HepG2 (cell line): ENCODE results near the gene PREP. TPM values are rescaled to one million over a fixed set of nuclear protein-coding genes. Genes with fewer than 3 reads are reported as not detected.

Experiments used
- BRCA1 ChIP-seq: sonication (generic); formaldehyde crosslinking; IDR thresholded peaks from 2 replicates; pipeline ENCODE4 v1.4.0; 2020; ENCODE audit warnings: missing genetic modification reagents
- CHD2 ChIP-seq: IDR thresholded peaks from 2 replicates; pipeline ENCODE4 v1.6.1; 2011; ENCODE audit warnings: low read depth, low read length, improper control_type of control experiment
- FOXO1 ChIP-seq: sonication (generic); formaldehyde crosslinking; IDR thresholded peaks from 2 replicates; pipeline ENCODE4 v1.4.0; 2020; ENCODE audit warnings: missing genetic modification reagents
- FUBP1 ChIP-seq: sonication (generic); formaldehyde crosslinking; IDR thresholded peaks from 2 replicates; pipeline ENCODE4 v1.5.1; 2020; ENCODE audit warnings: missing genetic modification reagents, mild to moderate bottlenecking, borderline replicate concordance
- HNRNPL ChIP-seq: fragments of 200-400 bp; formaldehyde crosslinking; IDR thresholded peaks from 2 replicates; pipeline ENCODE4 v1.6.1; 2017; ENCODE audit warnings: mild to moderate bottlenecking, low read depth, low read length
- PHF5A ChIP-seq: IDR thresholded peaks from one replicate; pipeline ENCODE4 v1.6.1; 2018; ENCODE audit warnings: low read depth, missing genetic modification reagents; ENCODE audit not compliant: unreplicated experiment
- PHF8 ChIP-seq: sonication (generic); formaldehyde crosslinking; IDR thresholded peaks from 2 replicates; pipeline ENCODE4 v1.5.0; 2020; ENCODE audit warnings: missing genetic modification reagents
- RAD21 ChIP-seq: fragments of 450-650 bp; formaldehyde crosslinking; IDR thresholded peaks from 2 replicates; pipeline ENCODE4 v1.5.0; 2020; ENCODE audit warnings: mild to moderate bottlenecking
- RBAK ChIP-seq: sonication (generic); formaldehyde crosslinking; IDR thresholded peaks from 2 replicates; pipeline ENCODE4 v1.5.1; 2020; ENCODE audit warnings: mild to moderate bottlenecking, missing genetic modification reagents
- RXRA ChIP-seq: sonication (generic); formaldehyde crosslinking; IDR thresholded peaks from 2 replicates; pipeline ENCODE4 v1.5.1; 2020; ENCODE audit warnings: missing genetic modification reagents
- SOX6 ChIP-seq, 2 experiments: fragments of 450-650 bp in 1 of 2; sonication (generic) in 1 of 2; formaldehyde crosslinking in 1 of 2; IDR thresholded peaks; 2 replicates each; pipeline versions ENCODE4 v1.4.0 to v1.6.1; 2017 to 2020; ENCODE audit warnings: antibody characterized with exemption in 1 of 2, mild to moderate bottlenecking in 1 of 2, missing genetic modification reagents in 1 of 2
- SRF ChIP-seq: IDR thresholded peaks from 2 replicates; pipeline ENCODE4 v1.6.1; 2011; ENCODE audit warnings: mild to moderate bottlenecking, low read depth, low read length, moderate library complexity
- TARDBP ChIP-seq: sonication (generic); formaldehyde crosslinking; IDR thresholded peaks from 2 replicates; pipeline ENCODE4 v1.8.0; 2022; ENCODE audit warnings: mild to moderate bottlenecking, missing genetic modification reagents
- TBX3 ChIP-seq: fragments of 450-650 bp; IDR thresholded peaks from 2 replicates; pipeline ENCODE4 v1.6.1; 2017; ENCODE audit warnings: antibody characterized with exemption, mild to moderate bottlenecking, inconsistent platforms, borderline replicate concordance
- U2AF2 ChIP-seq: fragments of 200-400 bp; formaldehyde crosslinking; IDR thresholded peaks from 2 replicates; pipeline ENCODE4 v1.6.1; 2017; ENCODE audit warnings: low read depth, mild to moderate bottlenecking, low read length
- ZNF207 ChIP-seq: fragments of 450-650 bp; IDR thresholded peaks from 2 replicates; pipeline ENCODE4 v1.6.1; 2016; ENCODE audit warnings: antibody characterized with exemption, borderline replicate concordance
- ZNF256 ChIP-seq: sonication (generic); formaldehyde crosslinking; conservative IDR thresholded peaks from 2 replicates; pipeline ENCODE4 v1.4.0; 2020; ENCODE audit warnings: missing genetic modification reagents
- ZNF264 ChIP-seq: sonication (generic); formaldehyde crosslinking; IDR thresholded peaks from 2 replicates; pipeline ENCODE4 v1.4.0; 2020; ENCODE audit warnings: missing genetic modification reagents
- ZNF446 ChIP-seq: sonication (generic); formaldehyde crosslinking; IDR thresholded peaks from 2 replicates; pipeline ENCODE4 v1.5.0; 2020; ENCODE audit warnings: mild to moderate bottlenecking, missing genetic modification reagents
- ZNF503 ChIP-seq: sonication (generic); formaldehyde crosslinking; IDR thresholded peaks from 2 replicates; pipeline ENCODE4 v1.4.0; 2020; ENCODE audit warnings: missing genetic modification reagents
- ZNF513 ChIP-seq: sonication (generic); formaldehyde crosslinking; conservative IDR thresholded peaks from 2 replicates; pipeline ENCODE4 v1.5.0; 2020; ENCODE audit warnings: missing genetic modification reagents
- ZNF777 ChIP-seq: sonication (generic); formaldehyde crosslinking; IDR thresholded peaks from 2 replicates; pipeline ENCODE4 v1.4.0; 2020; ENCODE audit warnings: missing genetic modification reagents
- ZSCAN5A ChIP-seq: sonication (generic); formaldehyde crosslinking; IDR thresholded peaks from 2 replicates; pipeline ENCODE4 v1.8.0; 2022; ENCODE audit warnings: mild to moderate bottlenecking, missing genetic modification reagents, borderline replicate concordance
- polyA plus RNA-seq, 8 experiments: library from polyadenylated mRNA; depleted of rRNA in 3 of 8; stranded (reverse) in 7 of 8; unstranded in 1 of 8; fragments of >200 nt; fragmentation: Illumina TruSeq in 4 of 8; extraction: Trizol in 4 of 8; gene quantifications; 2 replicates each; pipeline versions ENCODE4 v1.2.1 to v1.2.3, GENCODE V29; 2011 to 2016; ENCODE audit warnings: low read depth in 4 of 8, missing spikeins in 1 of 8, mixed read lengths in 1 of 8; ENCODE audit not compliant: insufficient read depth in 1 of 8
- total RNA-seq, 5 experiments: library from RNA; depleted of rRNA; stranded (reverse); fragments of >200 nt; fragmentation: Illumina TruSeq; extraction: Trizol; gene quantifications; 2 replicates each; pipeline ENCODE4 v1.2.3, GENCODE V29; 2016; ENCODE audit warnings: low read depth in 1 of 5

PREP gene
- total and polyA plus RNA-seq, 2 of the 13 experiments (the other 11 are each of a cell fraction or from before 2014, with no cell fraction given) = 12.6 to 15.9 TPM

GRCh38 chr6:105402090-105402938, 568 bp downstream of the PREP start (continued):
- TF ChIP-seq ZSCAN5A (CRISPR knock-in tag) (peak; percentile 36; the same call in 1 of the 2 replicates), RAD21 (CRISPR knock-in tag) (no peak), ZNF503 (CRISPR knock-in tag) (no peak), ZNF264 (CRISPR knock-in tag) (no peak), ZNF446 (CRISPR knock-in tag) (0 out of 2 replicates have a peak, but pooled peaks have one; percentile 60), FOXO1 (CRISPR knock-in tag) (no peak), RBAK (no peak), TBX3 (no peak), ZNF777 (peak; percentile 97), TARDBP (no peak), RXRA (CRISPR knock-in tag) (0 out of 2 replicates have a peak, but pooled peaks have one; percentile 39), ZNF207 (no peak), PHF8 (CRISPR knock-in tag) (peak; percentile 52; the same call in 1 of the 2 replicates), CHD2 (no peak), PHF5A (no peak), BRCA1 (CRISPR knock-in tag) (no peak), ZNF513 (CRISPR knock-in tag) (no peak), ZNF256 (no peak), HNRNPL (peak; percentile 92), SRF (no peak), SOX6 (IDR thresholded peaks at IDR 0.05) (no peak), SOX6 (CRISPR knock-in tag; IDR thresholded peaks at IDR 0.05) (0 out of 2 replicates have a peak, but pooled peaks have one; percentile 15), U2AF2 (no peak), FUBP1 (CRISPR knock-in tag) (no peak)
